ENCODE data around the gene ADGRF5.

ADGRF5 gene

GRCh38 chr6:46828939-46829338 lies 92.8 kb downstream of the ADGRF5 start:
- no peak for DNase-seq (ENCODE audit: extremely low read depth, low read depth)
- TF ChIP-seq CTCF (IDR thresholded peaks at IDR 0.05; ENCODE audit: low read depth, low read length) = no peak

DNA sequence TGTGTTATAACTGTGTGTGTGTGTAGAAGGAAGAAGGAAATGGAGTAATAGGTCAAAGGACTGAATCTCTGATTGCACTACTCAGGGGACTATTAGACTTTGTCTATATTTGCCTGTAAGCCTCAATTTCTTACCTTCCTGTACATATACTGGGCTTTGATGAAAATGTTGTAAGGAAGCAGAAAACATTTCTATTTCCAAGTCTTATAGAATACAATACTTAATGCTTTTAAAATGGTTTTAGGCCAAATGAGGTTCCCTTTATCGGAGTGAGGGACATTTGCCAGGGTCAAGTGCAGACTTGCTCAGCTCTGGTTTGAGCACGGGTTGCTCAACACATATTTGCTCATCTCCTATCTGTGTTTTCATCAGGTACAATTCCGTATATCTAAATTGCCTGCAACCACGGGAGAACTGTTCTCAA lies 100.3 kb downstream of the ADGRF5 start:
- no peak for TF ChIP-seq CTCF (IDR thresholded peaks at IDR 0.05; ENCODE audit: low read depth, low read length)
- DNase-seq (ENCODE audit: extremely low read depth, low read depth) = no peak

DNA sequence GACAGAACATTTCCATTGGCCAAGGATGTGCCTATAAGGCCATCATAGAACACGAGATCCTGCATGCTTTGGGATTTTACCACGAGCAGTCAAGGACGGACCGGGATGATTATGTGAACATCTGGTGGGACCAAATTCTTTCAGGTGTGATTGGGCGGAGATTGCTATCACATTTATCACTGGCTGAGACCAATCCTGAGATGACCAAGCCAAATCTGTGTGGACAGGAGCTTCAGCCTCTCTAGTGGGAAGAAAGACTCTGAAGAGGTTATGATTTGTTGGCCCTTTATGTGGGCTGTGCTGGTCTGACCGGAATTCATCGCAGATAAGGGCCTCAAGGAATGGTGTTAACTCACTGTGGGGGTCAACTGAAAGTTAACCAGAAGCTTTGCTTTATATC lies 102.2 kb downstream of the ADGRF5 start:
- no peak for TF ChIP-seq CTCF (IDR thresholded peaks at IDR 0.05; ENCODE audit: low read depth, low read length)
- DNase-seq (ENCODE audit: extremely low read depth, low read depth) = no peak

DNA sequence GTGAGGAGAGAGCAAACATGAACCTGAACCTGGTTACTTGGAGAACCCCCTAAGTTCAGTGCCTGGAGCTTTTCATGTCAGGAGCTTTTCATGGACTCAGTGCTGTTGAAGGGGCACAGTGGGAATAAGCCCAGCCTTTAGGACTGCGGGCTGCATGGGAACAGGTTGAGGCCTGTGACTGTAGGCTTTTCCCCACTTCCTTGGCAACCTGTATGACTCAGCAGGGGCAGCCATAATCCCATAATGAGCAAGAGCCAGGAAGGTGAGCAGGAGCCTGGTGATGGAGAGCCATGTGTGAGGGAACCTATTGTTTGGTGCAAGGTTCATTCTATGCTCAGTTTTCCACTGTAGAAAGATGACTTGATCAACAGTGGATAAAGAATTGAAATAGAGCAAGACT lies 105.1 kb downstream of the ADGRF5 start:
- DNase-seq (ENCODE audit: extremely low read depth, low read depth) = no peak
- TF ChIP-seq CTCF (IDR thresholded peaks at IDR 0.05; ENCODE audit: low read depth, low read length) = no peak

DNA sequence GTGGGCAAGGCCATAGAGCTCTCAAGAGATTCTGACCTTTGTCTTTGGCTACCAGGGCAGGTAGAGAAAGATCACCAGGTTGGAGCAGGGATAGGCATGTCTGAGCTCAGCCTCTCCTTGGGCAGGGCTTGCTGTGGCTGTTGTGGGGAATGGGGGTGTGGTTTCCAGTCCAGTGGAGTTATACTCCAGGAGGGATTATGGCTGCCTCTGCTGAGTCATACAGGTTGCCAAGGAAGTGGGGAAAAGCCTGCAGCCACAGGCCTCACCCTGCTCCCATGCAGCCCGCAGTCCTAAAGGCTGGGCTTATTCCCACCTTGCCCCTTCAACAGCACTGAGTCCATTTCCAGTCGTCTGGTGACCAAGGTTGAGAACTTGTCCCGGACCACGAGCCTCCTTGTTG lies 106.6 kb downstream of the ADGRF5 start:
- DNase-seq (ENCODE audit: extremely low read depth, low read depth) = no peak
- no peak for TF ChIP-seq CTCF (IDR thresholded peaks at IDR 0.05; ENCODE audit: low read depth, low read length)

DNA sequence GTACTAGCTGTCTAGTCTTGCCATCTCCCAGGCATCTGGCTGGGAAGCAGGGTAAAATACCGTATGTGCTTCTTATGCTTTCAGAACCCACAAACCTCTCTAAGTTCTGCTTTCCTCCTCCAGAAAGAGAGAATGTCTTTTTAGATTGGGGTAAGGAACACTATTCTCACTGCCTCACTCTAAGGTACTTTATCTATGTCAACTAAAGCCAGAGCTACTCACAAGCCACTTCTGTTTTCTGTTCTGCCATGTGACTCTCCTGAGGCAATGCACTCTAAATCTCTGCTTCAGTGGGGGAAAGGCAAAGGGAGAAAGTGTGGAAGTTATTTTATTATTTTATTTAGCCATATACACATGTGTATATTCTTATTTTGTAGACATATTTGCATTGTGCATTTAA lies 112.9 kb downstream of the ADGRF5 start:
- no peak for TF ChIP-seq CTCF (IDR thresholded peaks at IDR 0.05; ENCODE audit: low read depth, low read length)
- DNase-seq (ENCODE audit: extremely low read depth, low read depth) = no peak
